ENCODE measurements around the gene SOD2.

GRCh38 chr6:159693128-159693893 lies at the start of gene SOD2:
- TF ChIP-seq CTCF (conservative IDR thresholded peaks at IDR 0.05; ENCODE audit: low read length) (no peak), EZH2phosphoT487 (IDR thresholded peaks at IDR 0.05; ENCODE audit: borderline replicate concordance, low read depth, low read length) (no peak)

Data from OCI-LY7 (cell line).